Measurements from ENCODE around the gene PCNT. TPM values are rescaled to one million over a fixed set of nuclear protein-coding genes. Genes with fewer than 3 reads are reported as not detected.

PCNT gene
- total RNA-seq, 3 donors from 2014 or later = 25.2 to 31.0 (median 28.5) TPM

DNA sequence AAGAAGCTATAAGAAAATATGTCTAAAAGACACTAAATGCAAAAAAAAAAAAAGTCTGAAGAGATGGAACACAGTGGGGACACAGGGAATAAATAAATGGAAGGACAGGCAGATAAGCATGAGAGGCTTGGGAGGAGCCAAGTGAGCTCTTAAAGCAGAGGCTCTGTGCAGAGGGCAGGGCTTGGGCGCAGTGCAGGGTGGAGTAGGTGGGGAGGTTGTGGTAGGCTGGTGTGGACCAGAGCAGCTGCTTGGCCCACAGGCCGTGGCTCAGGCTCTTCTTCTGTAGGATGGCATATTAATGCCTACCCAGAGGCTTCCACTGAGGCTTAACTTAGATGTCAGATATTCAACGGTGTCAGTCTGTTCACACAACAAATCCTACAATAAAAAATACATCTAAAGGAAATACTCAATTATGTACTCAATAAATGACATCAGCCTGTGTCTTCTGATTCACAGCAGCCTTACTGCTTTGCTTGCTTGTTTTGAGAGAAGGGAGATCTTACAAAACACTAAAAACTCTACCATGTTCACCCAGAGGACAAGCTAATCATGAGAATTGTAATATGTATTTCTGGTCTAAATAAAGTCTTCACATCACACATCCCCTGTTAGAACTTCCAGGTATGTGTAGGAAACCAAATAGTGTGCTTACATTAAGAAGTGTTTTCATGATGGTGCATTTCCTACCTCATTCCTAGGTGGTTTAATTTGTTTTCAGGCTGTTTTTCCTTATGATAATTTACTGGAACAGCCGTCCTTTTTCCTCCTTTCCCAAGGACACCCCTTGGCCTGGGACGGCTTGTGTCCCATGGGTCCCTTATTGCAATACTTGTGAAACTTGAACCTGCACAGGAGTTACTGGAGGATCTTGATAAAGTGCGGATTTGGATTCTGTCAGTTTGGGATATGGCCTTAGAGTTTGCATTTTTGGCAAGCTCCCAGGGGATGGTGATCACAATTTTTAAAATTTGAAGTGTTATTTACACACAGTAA lies 159.6 kb downstream of the PCNT start:
- TF ChIP-seq POLR2AphosphoS5 (IDR thresholded peaks at IDR 0.05) (no peak), POLR2A (IDR thresholded peaks at IDR 0.05) (no peak)
- TF ChIP-seq, protein P1, sequence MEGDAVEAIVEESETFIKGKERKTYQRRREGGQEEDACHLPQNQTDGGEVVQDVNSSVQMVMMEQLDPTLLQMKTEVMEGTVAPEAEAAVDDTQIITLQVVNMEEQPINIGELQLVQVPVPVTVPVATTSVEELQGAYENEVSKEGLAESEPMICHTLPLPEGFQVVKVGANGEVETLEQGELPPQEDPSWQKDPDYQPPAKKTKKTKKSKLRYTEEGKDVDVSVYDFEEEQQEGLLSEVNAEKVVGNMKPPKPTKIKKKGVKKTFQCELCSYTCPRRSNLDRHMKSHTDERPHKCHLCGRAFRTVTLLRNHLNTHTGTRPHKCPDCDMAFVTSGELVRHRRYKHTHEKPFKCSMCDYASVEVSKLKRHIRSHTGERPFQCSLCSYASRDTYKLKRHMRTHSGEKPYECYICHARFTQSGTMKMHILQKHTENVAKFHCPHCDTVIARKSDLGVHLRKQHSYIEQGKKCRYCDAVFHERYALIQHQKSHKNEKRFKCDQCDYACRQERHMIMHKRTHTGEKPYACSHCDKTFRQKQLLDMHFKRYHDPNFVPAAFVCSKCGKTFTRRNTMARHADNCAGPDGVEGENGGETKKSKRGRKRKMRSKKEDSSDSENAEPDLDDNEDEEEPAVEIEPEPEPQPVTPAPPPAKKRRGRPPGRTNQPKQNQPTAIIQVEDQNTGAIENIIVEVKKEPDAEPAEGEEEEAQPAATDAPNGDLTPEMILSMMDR (IDR thresholded peaks at IDR 0.05) = no peak
- Histone ChIP-seq H3K36me3 (no peaks in the 10 kb centered on the region), H3K4me3 (no peak overlapping the region)

DNA sequence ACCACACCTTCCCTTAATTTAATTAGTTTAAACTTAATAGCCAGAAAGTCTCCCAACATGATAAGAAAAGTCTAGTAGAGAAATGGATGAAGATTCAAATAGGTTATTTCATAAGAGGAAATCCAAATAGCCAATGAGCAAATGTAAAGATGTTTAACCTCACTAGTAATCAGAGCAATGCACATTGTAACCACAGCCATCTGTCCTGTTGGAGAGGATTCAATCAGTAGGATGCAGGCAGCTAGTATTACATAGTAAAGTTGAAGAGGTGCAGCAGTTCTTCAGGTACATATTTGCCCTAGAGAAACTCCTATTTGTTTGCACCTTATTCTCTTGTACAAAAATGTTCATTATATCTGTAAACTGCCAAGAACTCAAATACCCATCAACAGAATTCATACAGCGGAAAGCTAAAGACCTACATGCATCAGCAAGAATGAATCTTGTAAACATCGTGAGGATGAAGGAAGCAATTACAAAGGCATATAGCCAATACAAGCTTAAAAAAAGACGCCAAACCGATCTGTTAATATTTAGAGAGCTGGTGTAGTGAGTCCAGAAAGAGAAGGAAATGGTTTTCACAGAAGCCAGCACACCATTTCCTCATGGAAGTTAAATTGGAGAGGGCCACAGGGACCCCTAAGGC lies 162.6 kb downstream of the PCNT start:
- DNase-seq (ENCODE audit: low spot score in 2 of 2) = no peak
- Histone ChIP-seq H3K27me3 (no peaks in the 10 kb centered on the region), H3K4me3 (no peak overlapping the region), H3K27ac (no peak overlapping the region), H3K9me3 (no peaks in the 10 kb centered on the region), H3K36me3 (no peaks in the 10 kb centered on the region), H3K4me1 (no peaks in the 10 kb centered on the region)
- TF ChIP-seq, protein P1 (IDR thresholded peaks at IDR 0.05) = no peak
- TF ChIP-seq POLR2A (IDR thresholded peaks at IDR 0.05) (no peak), POLR2AphosphoS5 (IDR thresholded peaks at IDR 0.05) (no peak)
- intact Hi-C loops (cut with DNase I; ENCODE audit: low total_unique reads) = no loop called here

More for the DNA sequence above, 159.6 kb downstream of the PCNT start:
- no peaks in the 10 kb centered on the region for H3K9me3 ChIP-seq
- intact Hi-C loops (cut with DNase I; ENCODE audit: low total_unique reads) = no loop called here
- DNase-seq (ENCODE audit: low spot score in 2 of 2) = no peak
- H3K27ac ChIP-seq = no peak overlapping the region
- no peaks in the 10 kb centered on the region for H3K4me1 ChIP-seq
- H3K27me3 ChIP-seq = no peaks in the 10 kb centered on the region

DNA sequence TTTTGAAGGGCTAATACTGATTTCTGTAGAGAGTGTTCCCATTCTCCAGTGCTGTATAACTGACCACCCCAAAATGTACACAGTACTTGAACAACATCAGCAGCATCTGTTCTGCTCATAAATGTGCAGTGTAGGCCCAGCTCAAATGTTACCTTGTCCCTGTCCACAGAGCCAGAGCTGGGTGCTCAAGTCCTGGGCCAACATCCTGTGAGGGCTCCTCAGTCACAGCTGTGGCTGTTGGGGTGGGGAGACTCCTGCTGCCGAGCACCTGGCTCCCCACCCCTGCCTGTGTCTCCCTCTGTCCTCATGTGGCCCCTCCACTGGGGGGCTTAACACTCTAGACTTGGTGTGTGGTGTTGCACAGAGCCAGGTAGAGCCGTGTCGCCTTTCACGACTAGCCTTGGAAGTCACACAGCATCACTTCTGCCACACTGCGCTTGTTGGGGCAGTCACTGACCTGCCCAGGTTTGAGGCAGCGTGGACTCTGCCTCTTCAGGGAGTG lies 165.3 kb downstream of the PCNT start:
- H3K27me3 ChIP-seq = no peaks in the 10 kb centered on the region
- intact Hi-C loops (cut with DNase I; ENCODE audit: low total_unique reads) = no loop called here
- TF ChIP-seq, protein P1 (IDR thresholded peaks at IDR 0.05) = no peak
- TF ChIP-seq POLR2AphosphoS5 (IDR thresholded peaks at IDR 0.05) (no peak), POLR2A (IDR thresholded peaks at IDR 0.05) (no peak)
- no peaks in the 10 kb centered on the region for H3K4me1 ChIP-seq
- no peak overlapping the region for H3K27ac ChIP-seq
- DNase-seq (ENCODE audit: low spot score in 2 of 2) = no peak
- no peaks in the 10 kb centered on the region for H3K9me3 ChIP-seq
- no peak overlapping the region for H3K4me3 ChIP-seq
- H3K36me3 ChIP-seq = no peaks in the 10 kb centered on the region

DNA sequence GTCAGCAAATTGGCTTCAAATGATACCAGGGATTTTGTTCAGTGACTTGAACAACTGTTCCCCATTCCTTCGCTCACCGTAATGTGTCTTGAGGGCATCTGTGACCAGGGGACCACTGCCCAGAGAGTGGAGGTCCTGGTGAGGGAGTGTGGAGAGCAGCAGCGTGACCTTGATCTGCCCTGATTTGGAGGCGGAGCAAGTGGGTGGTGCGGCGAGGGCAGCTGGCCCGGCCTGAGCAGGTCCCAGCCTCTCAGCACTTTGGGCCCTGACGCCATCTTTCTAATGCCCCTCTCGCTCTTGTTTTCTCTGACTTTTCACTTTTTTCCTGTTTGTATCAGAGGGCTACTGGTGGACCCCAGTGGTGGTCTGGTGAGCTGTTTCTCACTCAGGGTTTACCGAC lies 165.8 kb downstream of the PCNT start:
- no peak overlapping the region for H3K27ac ChIP-seq

More for the DNA sequence above, 165.8 kb downstream of the PCNT start:
- H3K4me3 ChIP-seq = no peak overlapping the region
- H3K27me3 ChIP-seq = no peaks in the 10 kb centered on the region
- intact Hi-C loops (cut with DNase I; ENCODE audit: low total_unique reads) = no loop called here
- no peaks in the 10 kb centered on the region for H3K4me1 ChIP-seq
- no peaks in the 10 kb centered on the region for H3K36me3 ChIP-seq
- no peak for DNase-seq (ENCODE audit: low spot score in 2 of 2)
- no peaks in the 10 kb centered on the region for H3K9me3 ChIP-seq
- no peak for TF ChIP-seq POLR2AphosphoS5 (IDR thresholded peaks at IDR 0.05)
- TF ChIP-seq, protein P1 (IDR thresholded peaks at IDR 0.05) = no peak
- TF ChIP-seq POLR2A (IDR thresholded peaks at IDR 0.05) = no peak

Data from breast epithelium (tissue), 4 donors.